ENCODE measurements around the gene GALNT4. TPM values are rescaled to one million over a fixed set of nuclear protein-coding genes. Genes with fewer than 3 reads are reported as not detected.

The GALNT4 gene
- total RNA-seq, 1 experiment from 2014 or later: 7.2 TPM

- peaks cover 11% of the 10 kb centered on the region for H3K9me3 Mint-ChIP-seq (ENCODE audit: unreplicated experiment)
- H3K4me1 ChIP-seq: no peaks in the 10 kb centered on the region
- H3K4me3 Mint-ChIP-seq (ENCODE audit: unreplicated experiment): no peak overlapping the region
- no peak overlapping the region for H3K4me3 ChIP-seq (ENCODE audit: low read depth, low read length)
- ChIA-PET CTCF (interaction anchor here (0.7 kb wide), 1 partner anchor 9 kb away, joined by 4 read pairs; no protein-coding TSS in a partner anchor), POLR2A (no interaction called here)
- TF ChIP-seq, protein P1, sequence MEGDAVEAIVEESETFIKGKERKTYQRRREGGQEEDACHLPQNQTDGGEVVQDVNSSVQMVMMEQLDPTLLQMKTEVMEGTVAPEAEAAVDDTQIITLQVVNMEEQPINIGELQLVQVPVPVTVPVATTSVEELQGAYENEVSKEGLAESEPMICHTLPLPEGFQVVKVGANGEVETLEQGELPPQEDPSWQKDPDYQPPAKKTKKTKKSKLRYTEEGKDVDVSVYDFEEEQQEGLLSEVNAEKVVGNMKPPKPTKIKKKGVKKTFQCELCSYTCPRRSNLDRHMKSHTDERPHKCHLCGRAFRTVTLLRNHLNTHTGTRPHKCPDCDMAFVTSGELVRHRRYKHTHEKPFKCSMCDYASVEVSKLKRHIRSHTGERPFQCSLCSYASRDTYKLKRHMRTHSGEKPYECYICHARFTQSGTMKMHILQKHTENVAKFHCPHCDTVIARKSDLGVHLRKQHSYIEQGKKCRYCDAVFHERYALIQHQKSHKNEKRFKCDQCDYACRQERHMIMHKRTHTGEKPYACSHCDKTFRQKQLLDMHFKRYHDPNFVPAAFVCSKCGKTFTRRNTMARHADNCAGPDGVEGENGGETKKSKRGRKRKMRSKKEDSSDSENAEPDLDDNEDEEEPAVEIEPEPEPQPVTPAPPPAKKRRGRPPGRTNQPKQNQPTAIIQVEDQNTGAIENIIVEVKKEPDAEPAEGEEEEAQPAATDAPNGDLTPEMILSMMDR (IDR thresholded peaks at IDR 0.05; ENCODE audit: insufficient read depth in 1 of 2, low read depth in 1 of 2, low read length in 1 of 2, severe bottlenecking in 1 of 2, unreplicated experiment in 1 of 2): no peak
- BruUV-seq (replicated peaks): no TSS peak
- no peaks in the 10 kb centered on the region for H3K4me1 Mint-ChIP-seq (ENCODE audit: low read depth, unreplicated experiment)
- intact Hi-C loops (cut with micrococcal nuclease; ENCODE audit: unreplicated experiment): no loop called here
- no peaks in the 10 kb centered on the region for H3K27me3 Mint-ChIP-seq (ENCODE audit: insufficient read depth, unreplicated experiment)
- no peak overlapping the region for H3K27ac Mint-ChIP-seq (ENCODE audit: unreplicated experiment)
- no peaks in the 10 kb centered on the region for H3K27me3 ChIP-seq (replicated peaks; ENCODE audit: control insufficient read depth, insufficient read depth, low read length)
- no peaks in the 10 kb centered on the region for H3K9me3 ChIP-seq
- no peak for DNase-seq
- no peaks in the 10 kb centered on the region for H3K36me3 ChIP-seq (ENCODE audit: control insufficient read depth, insufficient read depth, low read length)
- H3K36me3 Mint-ChIP-seq (ENCODE audit: insufficient read depth, unreplicated experiment): no peaks in the 10 kb centered on the region
Measured at GRCh38 chr12:89556976-89557375, 32.4 kb upstream of the GALNT4 start.

DNA sequence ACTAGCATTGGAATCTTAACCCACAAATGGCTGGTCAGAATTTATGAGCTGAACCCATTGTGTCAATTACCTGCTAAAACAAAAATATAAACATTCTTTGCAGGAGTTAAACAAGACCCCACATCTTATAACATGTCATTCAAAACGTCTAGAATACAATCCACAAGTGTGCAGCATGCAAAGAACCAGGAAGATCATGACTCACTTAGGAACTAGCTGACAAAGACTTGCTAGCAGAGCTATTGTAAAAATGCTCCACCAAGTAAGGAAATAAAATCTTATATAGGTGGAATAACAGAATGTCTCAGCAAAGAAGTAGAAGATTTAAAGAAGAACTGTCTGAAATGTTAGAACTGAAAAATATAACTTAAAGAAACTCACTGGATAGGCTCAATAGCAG, 27.8 kb upstream of the GALNT4 start:
- no peak for DNase-seq
- no peaks in the 10 kb centered on the region for H3K4me1 ChIP-seq
- peaks cover 11% of the 10 kb centered on the region for H3K9me3 Mint-ChIP-seq (ENCODE audit: unreplicated experiment)
- TF ChIP-seq, protein P1 (IDR thresholded peaks at IDR 0.05; ENCODE audit: insufficient read depth in 1 of 2, low read depth in 1 of 2, low read length in 1 of 2, severe bottlenecking in 1 of 2, unreplicated experiment in 1 of 2): no peak
- ChIA-PET CTCF (no interaction called here), POLR2A (no interaction called here)
- intact Hi-C loops (cut with micrococcal nuclease; ENCODE audit: unreplicated experiment): no loop called here
- H3K4me3 Mint-ChIP-seq (ENCODE audit: unreplicated experiment): no peak overlapping the region
- H3K27me3 Mint-ChIP-seq (ENCODE audit: insufficient read depth, unreplicated experiment): no peaks in the 10 kb centered on the region
- no peak overlapping the region for H3K27ac Mint-ChIP-seq (ENCODE audit: unreplicated experiment)
- no peaks in the 10 kb centered on the region for H3K36me3 ChIP-seq (ENCODE audit: control insufficient read depth, insufficient read depth, low read length)
- H3K9me3 ChIP-seq: no peaks in the 10 kb centered on the region
- BruUV-seq (replicated peaks): no TSS peak
- no peaks in the 10 kb centered on the region for H3K27me3 ChIP-seq (replicated peaks; ENCODE audit: control insufficient read depth, insufficient read depth, low read length)
- no peaks in the 10 kb centered on the region for H3K36me3 Mint-ChIP-seq (ENCODE audit: insufficient read depth, unreplicated experiment)
- H3K4me3 ChIP-seq (ENCODE audit: low read depth, low read length): no peak overlapping the region
- H3K4me1 Mint-ChIP-seq (ENCODE audit: low read depth, unreplicated experiment): no peaks in the 10 kb centered on the region

DNA sequence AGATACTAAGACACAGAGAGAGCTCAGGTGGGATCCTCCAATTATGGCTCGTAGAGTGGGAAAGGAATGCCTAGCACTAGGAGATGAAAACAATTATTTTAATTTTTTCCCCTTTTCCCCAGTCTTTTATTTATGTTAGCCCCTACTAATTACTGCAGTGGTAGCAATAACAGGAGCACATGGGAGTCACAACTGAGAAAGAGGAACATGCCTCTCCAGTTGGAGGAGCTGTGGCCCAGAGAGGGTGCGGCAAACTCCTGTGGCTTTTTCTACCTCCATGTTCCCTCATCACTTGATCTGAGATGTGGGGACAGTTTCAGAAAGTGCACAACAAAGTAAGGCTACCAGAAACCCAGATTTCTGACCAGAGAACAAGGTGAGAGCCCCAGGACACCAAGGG, 27.2 kb upstream of the GALNT4 start:
- POLR2A ChIA-PET: no interaction called here

More for the DNA sequence above, 27.2 kb upstream of the GALNT4 start:
- Mint-ChIP-seq H3K4me3 (ENCODE audit: unreplicated experiment) (no peak overlapping the region), H3K4me1 (ENCODE audit: low read depth, unreplicated experiment) (no peaks in the 10 kb centered on the region), H3K9me3 (ENCODE audit: unreplicated experiment) (peaks cover 11% of the 10 kb centered on the region), H3K36me3 (ENCODE audit: insufficient read depth, unreplicated experiment) (no peaks in the 10 kb centered on the region), H3K27me3 (ENCODE audit: insufficient read depth, unreplicated experiment) (no peaks in the 10 kb centered on the region), H3K27ac (ENCODE audit: unreplicated experiment) (no peak overlapping the region)
- BruUV-seq (replicated peaks): no TSS peak
- H3K27me3 ChIP-seq (replicated peaks; ENCODE audit: control insufficient read depth, insufficient read depth, low read length): no peaks in the 10 kb centered on the region
- no peaks in the 10 kb centered on the region for H3K4me1 ChIP-seq
- H3K9me3 ChIP-seq: no peaks in the 10 kb centered on the region
- DNase-seq: no peak
- H3K36me3 ChIP-seq (ENCODE audit: control insufficient read depth, insufficient read depth, low read length): no peaks in the 10 kb centered on the region
- H3K4me3 ChIP-seq (ENCODE audit: low read depth, low read length): no peak overlapping the region
- intact Hi-C loops (cut with micrococcal nuclease; ENCODE audit: unreplicated experiment): no loop called here
- CTCF ChIA-PET: no interaction called here
- TF ChIP-seq, protein P1 (IDR thresholded peaks at IDR 0.05; ENCODE audit: insufficient read depth in 1 of 2, low read depth in 1 of 2, low read length in 1 of 2, severe bottlenecking in 1 of 2, unreplicated experiment in 1 of 2): no peak
